ENCODE results near the gene PLXNA4. TPM values are rescaled to one million over a fixed set of nuclear protein-coding genes. Genes with fewer than 3 reads are reported as not detected.

PLXNA4 gene
- total RNA-seq, 1 experiment from 2014 or later = not detected

DNA sequence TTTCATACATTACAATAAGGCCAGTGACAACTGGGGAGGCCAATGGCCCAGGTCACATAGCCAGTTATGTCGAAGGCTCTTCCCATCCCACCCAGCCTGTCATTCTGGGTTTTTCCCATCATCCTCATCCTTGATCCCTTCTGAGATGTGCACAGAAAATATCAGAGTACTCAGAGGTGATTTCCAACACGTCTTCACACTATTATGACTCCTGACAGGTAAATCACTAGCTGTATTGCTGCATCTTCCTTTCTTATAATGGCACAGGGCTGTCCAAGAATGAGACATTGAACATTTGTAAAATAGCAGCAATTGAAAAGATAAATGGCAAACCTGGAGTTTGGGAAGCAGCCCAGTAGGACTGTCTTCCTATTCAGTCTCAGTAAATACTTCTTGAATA lies 159.9 kb downstream of the PLXNA4 start:
- Histone ChIP-seq H3K79me2 (ENCODE audit: insufficient read depth, low read length) (no peaks in the 10 kb centered on the region), H2AFZ (ENCODE audit: low read depth, low read length, poor library complexity, severe bottlenecking) (no peak overlapping the region), H4K20me1 (ENCODE audit: insufficient read depth) (no peaks in the 10 kb centered on the region), H3K9me3 (ENCODE audit: control insufficient read depth in 1 of 2, insufficient read depth in 1 of 2, low read depth in 1 of 2, low read length in 2 of 2) (no peaks in the 10 kb centered on the region), H3K9ac (ENCODE audit: low read length) (no peak overlapping the region), H3K9me2 (ENCODE audit: insufficient read depth) (no peaks in the 10 kb centered on the region), H3K36me3 (ENCODE audit: control insufficient read depth in 1 of 2, insufficient read depth in 2 of 2, low read length in 2 of 2) (no peaks in the 10 kb centered on the region), H3K27me3 (ENCODE audit: insufficient read depth, low read length) (peaks cover 52% of the 10 kb centered on the region), H3K4me1 (ENCODE audit: control insufficient read depth in 1 of 2, insufficient read depth in 2 of 2, low read length in 2 of 2) (no peaks in the 10 kb centered on the region), H3K4me3 (replicated peaks in 1 of 2; ENCODE audit: low read depth in 1 of 2, low read length in 2 of 2) (no peak overlapping the region), H3K4me2 (ENCODE audit: low read length) (no peak overlapping the region), H3K27ac (ENCODE audit: low read depth, low read length) (no peak overlapping the region)
- ATAC-seq (no peak), DNase-seq (ENCODE audit: low read depth, low spot score) (no peak)
- ChIA-PET CTCF (no interaction called here), POLR2A (no interaction called here), RAD21 (ENCODE audit: low non-redundant PET in 1 of 2, low total read pairs in 2 of 2, uncharacterized antibody in 2 of 2, unreplicated experiment in 2 of 2) (no interaction called here)
- intact Hi-C loops (cut with micrococcal nuclease) = no loop called here
- no TSS peak for BruUV-seq (replicated peaks)
- TF ChIP-seq, protein P1, sequence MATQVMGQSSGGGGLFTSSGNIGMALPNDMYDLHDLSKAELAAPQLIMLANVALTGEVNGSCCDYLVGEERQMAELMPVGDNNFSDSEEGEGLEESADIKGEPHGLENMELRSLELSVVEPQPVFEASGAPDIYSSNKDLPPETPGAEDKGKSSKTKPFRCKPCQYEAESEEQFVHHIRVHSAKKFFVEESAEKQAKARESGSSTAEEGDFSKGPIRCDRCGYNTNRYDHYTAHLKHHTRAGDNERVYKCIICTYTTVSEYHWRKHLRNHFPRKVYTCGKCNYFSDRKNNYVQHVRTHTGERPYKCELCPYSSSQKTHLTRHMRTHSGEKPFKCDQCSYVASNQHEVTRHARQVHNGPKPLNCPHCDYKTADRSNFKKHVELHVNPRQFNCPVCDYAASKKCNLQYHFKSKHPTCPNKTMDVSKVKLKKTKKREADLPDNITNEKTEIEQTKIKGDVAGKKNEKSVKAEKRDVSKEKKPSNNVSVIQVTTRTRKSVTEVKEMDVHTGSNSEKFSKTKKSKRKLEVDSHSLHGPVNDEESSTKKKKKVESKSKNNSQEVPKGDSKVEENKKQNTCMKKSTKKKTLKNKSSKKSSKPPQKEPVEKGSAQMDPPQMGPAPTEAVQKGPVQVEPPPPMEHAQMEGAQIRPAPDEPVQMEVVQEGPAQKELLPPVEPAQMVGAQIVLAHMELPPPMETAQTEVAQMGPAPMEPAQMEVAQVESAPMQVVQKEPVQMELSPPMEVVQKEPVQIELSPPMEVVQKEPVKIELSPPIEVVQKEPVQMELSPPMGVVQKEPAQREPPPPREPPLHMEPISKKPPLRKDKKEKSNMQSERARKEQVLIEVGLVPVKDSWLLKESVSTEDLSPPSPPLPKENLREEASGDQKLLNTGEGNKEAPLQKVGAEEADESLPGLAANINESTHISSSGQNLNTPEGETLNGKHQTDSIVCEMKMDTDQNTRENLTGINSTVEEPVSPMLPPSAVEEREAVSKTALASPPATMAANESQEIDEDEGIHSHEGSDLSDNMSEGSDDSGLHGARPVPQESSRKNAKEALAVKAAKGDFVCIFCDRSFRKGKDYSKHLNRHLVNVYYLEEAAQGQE (IDR thresholded peaks at IDR 0.05; ENCODE audit: low read depth) = no peak
- TF ChIP-seq ZFX (IDR thresholded peaks at IDR 0.05) = no peak
- TF ChIP-seq, protein P2, sequence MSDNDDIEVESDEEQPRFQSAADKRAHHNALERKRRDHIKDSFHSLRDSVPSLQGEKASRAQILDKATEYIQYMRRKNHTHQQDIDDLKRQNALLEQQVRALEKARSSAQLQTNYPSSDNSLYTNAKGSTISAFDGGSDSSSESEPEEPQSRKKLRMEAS (IDR thresholded peaks at IDR 0.05) = no peak
- TF ChIP-seq, protein P3, sequence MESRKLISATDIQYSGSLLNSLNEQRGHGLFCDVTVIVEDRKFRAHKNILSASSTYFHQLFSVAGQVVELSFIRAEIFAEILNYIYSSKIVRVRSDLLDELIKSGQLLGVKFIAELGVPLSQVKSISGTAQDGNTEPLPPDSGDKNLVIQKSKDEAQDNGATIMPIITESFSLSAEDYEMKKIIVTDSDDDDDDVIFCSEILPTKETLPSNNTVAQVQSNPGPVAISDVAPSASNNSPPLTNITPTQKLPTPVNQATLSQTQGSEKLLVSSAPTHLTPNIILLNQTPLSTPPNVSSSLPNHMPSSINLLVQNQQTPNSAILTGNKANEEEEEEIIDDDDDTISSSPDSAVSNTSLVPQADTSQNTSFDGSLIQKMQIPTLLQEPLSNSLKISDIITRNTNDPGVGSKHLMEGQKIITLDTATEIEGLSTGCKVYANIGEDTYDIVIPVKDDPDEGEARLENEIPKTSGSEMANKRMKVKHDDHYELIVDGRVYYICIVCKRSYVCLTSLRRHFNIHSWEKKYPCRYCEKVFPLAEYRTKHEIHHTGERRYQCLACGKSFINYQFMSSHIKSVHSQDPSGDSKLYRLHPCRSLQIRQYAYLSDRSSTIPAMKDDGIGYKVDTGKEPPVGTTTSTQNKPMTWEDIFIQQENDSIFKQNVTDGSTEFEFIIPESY (IDR thresholded peaks at IDR 0.05; ENCODE audit: extremely low read depth, insufficient replicate concordance, low read length) = no peak
